ENCODE data around the gene EML1.
A peak's percentile ranks its signal among the peaks of the same experiment; 100 is the strongest.

The EML1 gene, protein sequence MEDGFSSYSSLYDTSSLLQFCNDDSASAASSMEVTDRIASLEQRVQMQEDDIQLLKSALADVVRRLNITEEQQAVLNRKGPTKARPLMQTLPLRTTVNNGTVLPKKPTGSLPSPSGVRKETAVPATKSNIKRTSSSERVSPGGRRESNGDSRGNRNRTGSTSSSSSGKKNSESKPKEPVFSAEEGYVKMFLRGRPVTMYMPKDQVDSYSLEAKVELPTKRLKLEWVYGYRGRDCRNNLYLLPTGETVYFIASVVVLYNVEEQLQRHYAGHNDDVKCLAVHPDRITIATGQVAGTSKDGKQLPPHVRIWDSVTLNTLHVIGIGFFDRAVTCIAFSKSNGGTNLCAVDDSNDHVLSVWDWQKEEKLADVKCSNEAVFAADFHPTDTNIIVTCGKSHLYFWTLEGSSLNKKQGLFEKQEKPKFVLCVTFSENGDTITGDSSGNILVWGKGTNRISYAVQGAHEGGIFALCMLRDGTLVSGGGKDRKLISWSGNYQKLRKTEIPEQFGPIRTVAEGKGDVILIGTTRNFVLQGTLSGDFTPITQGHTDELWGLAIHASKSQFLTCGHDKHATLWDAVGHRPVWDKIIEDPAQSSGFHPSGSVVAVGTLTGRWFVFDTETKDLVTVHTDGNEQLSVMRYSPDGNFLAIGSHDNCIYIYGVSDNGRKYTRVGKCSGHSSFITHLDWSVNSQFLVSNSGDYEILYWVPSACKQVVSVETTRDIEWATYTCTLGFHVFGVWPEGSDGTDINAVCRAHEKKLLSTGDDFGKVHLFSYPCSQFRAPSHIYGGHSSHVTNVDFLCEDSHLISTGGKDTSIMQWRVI

DNA sequence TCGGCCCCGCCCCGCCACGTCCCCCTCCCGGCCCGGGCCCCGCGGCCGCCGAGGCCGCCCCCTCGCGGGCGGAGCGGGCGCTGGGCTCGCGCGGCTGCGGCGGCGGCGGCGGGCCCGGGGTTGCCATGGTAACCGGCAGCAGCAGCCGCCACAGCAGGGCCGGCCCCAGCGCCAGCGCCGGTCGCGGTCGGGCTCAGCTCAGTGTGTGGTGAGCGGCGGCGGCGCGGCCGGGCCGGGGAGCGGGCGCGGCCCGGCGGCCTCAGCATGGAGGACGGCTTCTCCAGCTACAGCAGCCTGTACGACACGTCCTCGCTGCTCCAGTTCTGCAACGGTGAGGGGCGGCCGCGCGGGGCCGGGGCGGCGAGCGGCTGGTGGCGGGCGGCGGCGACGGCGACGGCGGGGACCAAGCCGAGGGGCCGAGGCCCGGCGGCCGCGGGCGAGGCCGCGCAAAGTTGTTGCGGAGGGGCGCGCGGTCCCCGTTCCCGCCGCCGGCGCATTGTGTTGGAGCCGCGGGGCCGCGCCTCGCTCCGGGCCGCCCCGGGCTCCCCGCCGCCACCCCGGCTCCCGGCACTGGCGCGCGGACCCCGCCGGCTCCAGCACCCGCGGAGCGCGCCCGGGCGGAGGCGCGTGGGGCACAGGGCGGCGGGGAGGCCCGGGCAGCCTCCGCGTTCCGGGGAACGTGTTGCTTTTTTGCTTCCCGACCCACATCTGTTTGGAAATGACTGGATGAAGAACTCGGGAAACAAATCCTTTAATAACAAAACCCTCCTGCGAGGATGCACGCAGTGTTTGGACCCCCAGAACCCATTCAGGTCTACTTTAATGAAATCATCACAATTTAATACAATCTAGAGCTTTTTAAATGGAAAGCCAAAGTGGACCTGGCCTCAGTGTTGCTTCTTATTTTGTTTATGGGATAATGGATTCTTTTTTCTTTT lies at the start of gene EML1:
Gene EML1, plus strand, starts transcription at position 201 of the 938 bp plus-strand sequence. Its CDS starts 64 bp downstream, at position 265.
- peak; percentile 71 for DNase-seq (ENCODE audit: low read depth, low spot score)
- TF ChIP-seq, protein P1, sequence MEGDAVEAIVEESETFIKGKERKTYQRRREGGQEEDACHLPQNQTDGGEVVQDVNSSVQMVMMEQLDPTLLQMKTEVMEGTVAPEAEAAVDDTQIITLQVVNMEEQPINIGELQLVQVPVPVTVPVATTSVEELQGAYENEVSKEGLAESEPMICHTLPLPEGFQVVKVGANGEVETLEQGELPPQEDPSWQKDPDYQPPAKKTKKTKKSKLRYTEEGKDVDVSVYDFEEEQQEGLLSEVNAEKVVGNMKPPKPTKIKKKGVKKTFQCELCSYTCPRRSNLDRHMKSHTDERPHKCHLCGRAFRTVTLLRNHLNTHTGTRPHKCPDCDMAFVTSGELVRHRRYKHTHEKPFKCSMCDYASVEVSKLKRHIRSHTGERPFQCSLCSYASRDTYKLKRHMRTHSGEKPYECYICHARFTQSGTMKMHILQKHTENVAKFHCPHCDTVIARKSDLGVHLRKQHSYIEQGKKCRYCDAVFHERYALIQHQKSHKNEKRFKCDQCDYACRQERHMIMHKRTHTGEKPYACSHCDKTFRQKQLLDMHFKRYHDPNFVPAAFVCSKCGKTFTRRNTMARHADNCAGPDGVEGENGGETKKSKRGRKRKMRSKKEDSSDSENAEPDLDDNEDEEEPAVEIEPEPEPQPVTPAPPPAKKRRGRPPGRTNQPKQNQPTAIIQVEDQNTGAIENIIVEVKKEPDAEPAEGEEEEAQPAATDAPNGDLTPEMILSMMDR (IDR thresholded peaks at IDR 0.05; ENCODE audit: low read depth, low read length) = no peak
- in situ Hi-C loops (cut with HindIII; ENCODE audit: low sequenced_read_pairs) = no loop called here
- peak within 1 kb of the TSS; percentile 49 for H3K4me3 ChIP-seq (ENCODE audit: low read depth, low read length)

DNA sequence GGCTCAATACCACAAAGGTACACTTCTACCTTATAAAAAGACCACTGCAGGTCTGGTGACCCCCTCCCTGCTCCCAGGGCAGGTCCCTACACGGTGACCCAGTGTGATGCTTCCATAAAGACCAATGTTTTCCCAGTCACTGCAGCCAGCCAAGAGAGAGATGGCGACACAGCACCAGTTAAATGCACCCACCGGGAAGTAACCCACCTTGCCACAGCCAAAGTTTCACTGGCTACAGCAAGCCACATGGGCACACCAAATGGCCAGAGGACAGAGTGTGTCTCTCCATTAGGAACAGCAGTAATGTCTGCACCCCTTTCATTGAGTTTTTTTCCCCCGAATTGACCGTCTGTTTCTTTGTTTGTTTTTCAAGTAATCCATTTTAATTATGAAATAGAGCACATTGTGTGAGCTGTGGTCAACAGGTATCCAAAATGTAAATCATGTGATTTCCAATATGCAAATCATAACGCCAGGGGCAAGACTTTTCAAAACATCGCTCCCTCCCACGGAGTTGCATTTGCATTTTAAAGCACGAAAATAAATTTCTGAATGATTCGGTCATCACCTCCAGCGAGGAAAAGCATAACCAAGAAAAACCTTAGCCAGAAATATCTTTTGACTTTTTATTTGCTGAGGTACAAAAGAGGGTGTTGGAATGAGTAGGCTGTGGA lies 48.9 kb upstream of the EML1 start:
- no peak overlapping the region for H3K4me3 ChIP-seq (ENCODE audit: low read depth, low read length)
- in situ Hi-C loops (cut with HindIII; ENCODE audit: low sequenced_read_pairs) = no loop called here
- peak; percentile 74 for DNase-seq (ENCODE audit: low read depth, low spot score)
- TF ChIP-seq, protein P1 (IDR thresholded peaks at IDR 0.05; ENCODE audit: low read depth, low read length) = peak; percentile 33

DNA sequence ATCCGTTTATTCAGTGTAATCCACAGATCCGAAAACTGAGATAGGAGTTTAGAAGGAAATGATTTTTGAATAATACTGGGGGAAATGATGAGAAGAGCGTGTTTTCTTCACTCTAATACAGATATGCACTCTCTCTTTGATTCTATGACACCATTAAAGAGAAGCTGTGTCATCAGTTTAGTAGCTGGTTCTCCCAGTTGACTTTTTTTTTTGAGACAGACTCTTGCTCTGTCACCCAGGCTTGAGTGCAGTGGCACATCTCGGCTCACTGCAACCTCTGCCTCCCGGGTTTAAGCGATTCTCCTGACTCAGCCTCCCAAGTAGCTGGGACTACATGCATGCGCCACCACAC lies 48.4 kb upstream of the EML1 start:
- in situ Hi-C loops (cut with HindIII; ENCODE audit: low sequenced_read_pairs) = no loop called here
- no peak overlapping the region for H3K4me3 ChIP-seq (ENCODE audit: low read depth, low read length)
- TF ChIP-seq, protein P1 (IDR thresholded peaks at IDR 0.05; ENCODE audit: low read depth, low read length) = no peak
- DNase-seq (ENCODE audit: low read depth, low spot score) = no peak

DNA sequence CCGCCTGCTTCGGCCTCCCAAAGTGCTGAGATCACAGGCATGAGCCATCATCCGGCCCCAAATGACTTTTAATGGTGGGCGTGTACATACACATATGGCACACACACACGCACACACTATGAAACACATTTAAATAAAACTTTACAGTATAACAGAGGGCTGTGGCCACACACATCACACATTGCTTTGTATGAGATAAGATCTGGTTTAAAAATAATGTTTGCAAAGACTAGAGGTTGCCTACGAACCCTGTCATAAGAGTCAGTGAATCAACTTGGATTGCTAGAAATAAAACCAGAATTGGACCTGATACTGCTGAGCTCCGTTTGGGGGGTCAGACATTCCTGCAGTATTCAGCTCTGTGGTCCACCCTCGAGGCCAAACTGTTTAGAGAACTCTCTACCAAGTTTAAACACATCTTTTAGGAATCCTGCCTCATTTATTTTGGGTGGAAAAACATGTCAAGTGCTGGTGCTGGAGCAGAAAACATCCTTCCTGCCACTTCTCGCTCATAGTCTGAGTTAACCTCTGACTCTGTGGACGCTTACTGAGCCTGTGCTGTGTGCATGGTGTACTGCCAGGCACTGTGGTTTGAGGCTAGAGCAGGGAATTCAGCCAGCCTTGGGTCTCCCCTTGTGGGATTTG lies 47.8 kb upstream of the EML1 start:
- in situ Hi-C loops (cut with HindIII; ENCODE audit: low sequenced_read_pairs) = no loop called here
- TF ChIP-seq, protein P1 (IDR thresholded peaks at IDR 0.05; ENCODE audit: low read depth, low read length) = no peak
- DNase-seq (ENCODE audit: low read depth, low spot score) = peak; percentile 81
- no peak overlapping the region for H3K4me3 ChIP-seq (ENCODE audit: low read depth, low read length)

DNA sequence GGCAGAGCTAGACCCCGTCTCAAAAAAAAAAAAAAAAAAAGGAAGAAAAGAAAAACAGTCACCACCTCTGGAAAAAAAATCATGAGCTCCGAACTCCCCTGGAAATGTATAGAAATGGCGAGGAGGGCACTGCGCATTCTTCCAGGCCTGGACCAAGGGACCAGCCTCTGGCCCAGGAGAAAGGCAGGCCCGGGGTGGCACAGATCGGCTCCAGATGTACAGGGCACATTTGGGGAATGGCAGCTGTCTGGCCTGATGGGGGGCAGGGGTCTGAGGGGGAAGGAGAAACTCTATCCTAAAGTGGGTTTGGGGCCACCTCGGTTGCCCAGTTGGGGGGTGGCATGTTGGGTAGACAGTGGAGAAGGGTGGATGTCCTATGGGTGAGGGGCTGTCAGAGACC lies 46.0 kb upstream of the EML1 start:
- H3K4me3 ChIP-seq (ENCODE audit: low read depth, low read length) = no peak overlapping the region
- TF ChIP-seq, protein P1 (IDR thresholded peaks at IDR 0.05; ENCODE audit: low read depth, low read length) = no peak
- no peak for DNase-seq (ENCODE audit: low read depth, low spot score)
- in situ Hi-C loops (cut with HindIII; ENCODE audit: low sequenced_read_pairs) = no loop called here
